ENCODE measurements around the gene PARD6G. TPM values are rescaled to one million over a fixed set of nuclear protein-coding genes. Genes with fewer than 3 reads are reported as not detected.

PARD6G gene
- total and polyA plus RNA-seq, 2 of the 8 experiments (the other 6 are each of a cell fraction or from before 2014, with no cell fraction given) = 11.3 to 17.9 TPM

DNA sequence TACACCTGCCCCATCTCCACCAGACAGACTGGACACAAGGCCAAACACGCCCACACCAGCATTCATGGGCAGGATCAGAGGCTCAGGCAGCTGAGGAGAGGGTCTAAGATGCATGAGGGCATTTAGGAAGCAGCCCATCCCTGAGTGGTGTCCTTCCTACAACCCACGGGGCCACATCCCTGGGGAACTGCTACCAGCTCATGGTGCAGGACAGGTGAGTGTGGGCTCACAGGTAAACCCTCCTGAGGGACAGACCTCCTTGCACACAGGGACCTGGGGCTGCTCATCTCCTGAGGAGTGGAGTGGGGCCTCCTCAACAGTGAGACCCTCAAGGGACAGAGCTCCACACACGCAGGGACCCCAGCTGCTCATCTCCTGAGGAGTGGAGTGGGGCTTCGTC, 14.6 kb downstream of the PARD6G start (continued):
- TF ChIP-seq NRF1 (IDR thresholded peaks at IDR 0.05; ENCODE audit: low read depth, low read length) (no peak), BRCA1 (IDR thresholded peaks at IDR 0.05; ENCODE audit: low read depth, low read length) (no peak), SRF (IDR thresholded peaks at IDR 0.05; ENCODE audit: low read depth, low read length) (no peak), ZNF274 (IDR thresholded peaks at IDR 0.05; ENCODE audit: borderline replicate concordance, extremely low read depth, low read length) (no peak), SUZ12 (IDR thresholded peaks at IDR 0.05; ENCODE audit: low read length) (no peak), CHD1 (IDR thresholded peaks at IDR 0.05; ENCODE audit: low read depth, low read length) (no peak), TEAD4 (IDR thresholded peaks at IDR 0.05; ENCODE audit: low read depth, low read length) (no peak)

Data from H1 (cell line).